ENCODE measurements around the gene CBFA2T3. TPM values are rescaled to one million over a fixed set of nuclear protein-coding genes. Genes with fewer than 3 reads are reported as not detected.

CBFA2T3 gene
- total RNA-seq, 2 experiments from 2014 or later, result not detected

GRCh38 chr16:88973007-88973410 lies 4.0 kb downstream of the CBFA2T3 start:
- no peak for DNase-seq
- Mint-ChIP-seq H3K9me3 (no peaks in the 10 kb centered on the region), H3K4me1 (peaks cover 3% of the 10 kb centered on the region), H3K27me3 (peaks cover 18% of the 10 kb centered on the region), H3K27ac (no peak overlapping the region), H3K4me3 (no peak overlapping the region), H3K36me3 (ENCODE audit: low read depth) (no peaks in the 10 kb centered on the region)
- CTCF ChIA-PET, result no interaction called here
- POLR2A ChIA-PET, result no interaction called here

GRCh38 chr16:88972349-88972748 lies 4.7 kb downstream of the CBFA2T3 start:
- Mint-ChIP-seq H3K9me3 (no peaks in the 10 kb centered on the region), H3K4me3 (no peak overlapping the region), H3K27ac (no peak overlapping the region), H3K36me3 (ENCODE audit: low read depth) (no peaks in the 10 kb centered on the region), H3K4me1 (peaks cover 9% of the 10 kb centered on the region), H3K27me3 (peaks cover 17% of the 10 kb centered on the region)
- CTCF ChIA-PET, result interaction anchor here (1.0 kb wide), 1 partner anchor 245 kb away, joined by 3 read pairs; the partner anchor contains the start of gene ZNF778
- POLR2A ChIA-PET, result no interaction called here
- DNase-seq, result no peak

- Mint-ChIP-seq H3K27ac (no peak overlapping the region), H3K27me3 (peaks cover 14% of the 10 kb centered on the region), H3K9me3 (no peaks in the 10 kb centered on the region), H3K4me3 (no peak overlapping the region), H3K4me1 (peaks cover 9% of the 10 kb centered on the region), H3K36me3 (ENCODE audit: low read depth) (no peaks in the 10 kb centered on the region)
- no peak for DNase-seq
- CTCF ChIA-PET, result interaction anchor here (1.0 kb wide), 1 partner anchor 246 kb away, joined by 3 read pairs; the partner anchor contains the start of gene ZNF778
- POLR2A ChIA-PET, result no interaction called here
Observed at GRCh38 chr16:88971371-88972097, 5.5 kb downstream of the CBFA2T3 start.

GRCh38 chr16:88970539-88971065 lies 6.4 kb downstream of the CBFA2T3 start:
- Mint-ChIP-seq H3K4me3 (no peak overlapping the region), H3K36me3 (ENCODE audit: low read depth) (no peaks in the 10 kb centered on the region), H3K9me3 (no peaks in the 10 kb centered on the region), H3K4me1 (peaks cover 9% of the 10 kb centered on the region), H3K27ac (no peak overlapping the region), H3K27me3 (peaks cover 11% of the 10 kb centered on the region)
- ChIA-PET CTCF (no interaction called here), POLR2A (no interaction called here)
- DNase-seq, result no peak

GRCh38 chr16:88970050-88970449 lies 7.0 kb downstream of the CBFA2T3 start:
- H3K27me3 Mint-ChIP-seq, result peaks cover 7% of the 10 kb centered on the region
- H3K4me1 Mint-ChIP-seq, result peaks cover 9% of the 10 kb centered on the region
- H3K4me3 Mint-ChIP-seq, result no peak overlapping the region
- DNase-seq, result no peak
- ChIA-PET POLR2A (no interaction called here), CTCF (no interaction called here)
- H3K36me3 Mint-ChIP-seq (ENCODE audit: low read depth), result no peaks in the 10 kb centered on the region
- H3K27ac Mint-ChIP-seq, result no peak overlapping the region
- H3K9me3 Mint-ChIP-seq, result no peaks in the 10 kb centered on the region

GRCh38 chr16:88969361-88969831 lies 7.6 kb downstream of the CBFA2T3 start:
- ChIA-PET CTCF (no interaction called here), POLR2A (no interaction called here)
- Mint-ChIP-seq H3K4me3 (no peak overlapping the region), H3K36me3 (ENCODE audit: low read depth) (no peaks in the 10 kb centered on the region), H3K27me3 (peaks cover 5% of the 10 kb centered on the region), H3K4me1 (peaks cover 9% of the 10 kb centered on the region), H3K9me3 (no peaks in the 10 kb centered on the region), H3K27ac (no peak overlapping the region)
- DNase-seq, result no peak

GRCh38 chr16:88968589-88969280 lies 8.3 kb downstream of the CBFA2T3 start:
- Mint-ChIP-seq H3K27ac (no peak overlapping the region), H3K4me1 (peaks cover 9% of the 10 kb centered on the region), H3K4me3 (no peak overlapping the region), H3K36me3 (ENCODE audit: low read depth) (no peaks in the 10 kb centered on the region), H3K27me3 (peaks cover 2% of the 10 kb centered on the region), H3K9me3 (no peaks in the 10 kb centered on the region)
- POLR2A ChIA-PET, result interaction anchor here (0.9 kb wide), 1 partner anchor 58 kb away, joined by 3 read pairs; no protein-coding TSS in a partner anchor
- CTCF ChIA-PET, result no interaction called here
- DNase-seq, result no peak

- no peak overlapping the region for H3K4me3 Mint-ChIP-seq
- H3K36me3 Mint-ChIP-seq (ENCODE audit: low read depth), result no peaks in the 10 kb centered on the region
- peaks cover 1% of the 10 kb centered on the region for H3K27me3 Mint-ChIP-seq
- no peak for DNase-seq
- CTCF ChIA-PET, result interaction anchor here (0.8 kb wide), 1 partner anchor 16 kb away, joined by 3 read pairs; no protein-coding TSS in a partner anchor
- peaks cover 9% of the 10 kb centered on the region for H3K4me1 Mint-ChIP-seq
- POLR2A ChIA-PET, result interaction anchor here (0.9 kb wide), 1 partner anchor 58 kb away, joined by 3 read pairs; no protein-coding TSS in a partner anchor
- H3K27ac Mint-ChIP-seq, result no peak overlapping the region
- no peaks in the 10 kb centered on the region for H3K9me3 Mint-ChIP-seq
Observed at GRCh38 chr16:88967830-88968588, 9.0 kb downstream of the CBFA2T3 start.

- no peaks in the 10 kb centered on the region for H3K9me3 Mint-ChIP-seq
- no peak for DNase-seq
- H3K36me3 Mint-ChIP-seq (ENCODE audit: low read depth), result no peaks in the 10 kb centered on the region
- CTCF ChIA-PET, result interaction anchor here (0.8 kb wide), 1 partner anchor 15 kb away, joined by 3 read pairs; no protein-coding TSS in a partner anchor
- POLR2A ChIA-PET, result interaction anchor here (0.9 kb wide), 1 partner anchor 59 kb away, joined by 3 read pairs; no protein-coding TSS in a partner anchor
- no peak overlapping the region for H3K27ac Mint-ChIP-seq
- peaks cover 9% of the 10 kb centered on the region for H3K4me1 Mint-ChIP-seq
- peaks cover 1% of the 10 kb centered on the region for H3K27me3 Mint-ChIP-seq
- H3K4me3 Mint-ChIP-seq, result no peak overlapping the region
Observed at GRCh38 chr16:88966986-88967829, 9.8 kb downstream of the CBFA2T3 start.

- H3K9me3 Mint-ChIP-seq, result peaks cover 2% of the 10 kb centered on the region
- H3K4me1 Mint-ChIP-seq, result peaks cover 9% of the 10 kb centered on the region
- DNase-seq, result no peak
- POLR2A ChIA-PET, result no interaction called here
- no peak overlapping the region for H3K27ac Mint-ChIP-seq
- H3K27me3 Mint-ChIP-seq, result peaks cover 1% of the 10 kb centered on the region
- CTCF ChIA-PET, result no interaction called here
- H3K4me3 Mint-ChIP-seq, result no peak overlapping the region
- H3K36me3 Mint-ChIP-seq (ENCODE audit: low read depth), result no peaks in the 10 kb centered on the region
Observed at GRCh38 chr16:88965826-88966480, 11.1 kb downstream of the CBFA2T3 start.

GRCh38 chr16:88965411-88965810 lies 11.6 kb downstream of the CBFA2T3 start:
- no peaks in the 10 kb centered on the region for H3K36me3 Mint-ChIP-seq (ENCODE audit: low read depth)
- peaks cover 2% of the 10 kb centered on the region for H3K9me3 Mint-ChIP-seq
- peaks cover 9% of the 10 kb centered on the region for H3K4me1 Mint-ChIP-seq
- no peak overlapping the region for H3K4me3 Mint-ChIP-seq
- H3K27ac Mint-ChIP-seq, result no peak overlapping the region
- peaks cover 1% of the 10 kb centered on the region for H3K27me3 Mint-ChIP-seq
- POLR2A ChIA-PET, result no interaction called here
- CTCF ChIA-PET, result no interaction called here
- no peak for DNase-seq

- ChIA-PET POLR2A (no interaction called here), CTCF (no interaction called here)
- no peaks in the 10 kb centered on the region for H3K36me3 Mint-ChIP-seq (ENCODE audit: low read depth)
- DNase-seq, result no peak
- H3K9me3 Mint-ChIP-seq, result peaks cover 2% of the 10 kb centered on the region
- H3K4me1 Mint-ChIP-seq, result peaks cover 9% of the 10 kb centered on the region
- H3K4me3 Mint-ChIP-seq, result no peak overlapping the region
- H3K27ac Mint-ChIP-seq, result no peak overlapping the region
- peaks cover 1% of the 10 kb centered on the region for H3K27me3 Mint-ChIP-seq
Observed at GRCh38 chr16:88964636-88965035, 12.4 kb downstream of the CBFA2T3 start.

All from activated CD4-positive, alpha-beta T cell treated with anti-CD3 and anti-CD28 coated beads, Interleukin-2, amount 10 ng/mL, durations not matched to agents 7 days and 5 days (primary cell).